ENCODE data around the gene ACSF3.
"Not testable (repeated sequence)": the region's sequence is repeated elsewhere in the genome, so short reads cannot be mapped to it uniquely, and the experiment has no call there.

The ACSF3 gene

DNA sequence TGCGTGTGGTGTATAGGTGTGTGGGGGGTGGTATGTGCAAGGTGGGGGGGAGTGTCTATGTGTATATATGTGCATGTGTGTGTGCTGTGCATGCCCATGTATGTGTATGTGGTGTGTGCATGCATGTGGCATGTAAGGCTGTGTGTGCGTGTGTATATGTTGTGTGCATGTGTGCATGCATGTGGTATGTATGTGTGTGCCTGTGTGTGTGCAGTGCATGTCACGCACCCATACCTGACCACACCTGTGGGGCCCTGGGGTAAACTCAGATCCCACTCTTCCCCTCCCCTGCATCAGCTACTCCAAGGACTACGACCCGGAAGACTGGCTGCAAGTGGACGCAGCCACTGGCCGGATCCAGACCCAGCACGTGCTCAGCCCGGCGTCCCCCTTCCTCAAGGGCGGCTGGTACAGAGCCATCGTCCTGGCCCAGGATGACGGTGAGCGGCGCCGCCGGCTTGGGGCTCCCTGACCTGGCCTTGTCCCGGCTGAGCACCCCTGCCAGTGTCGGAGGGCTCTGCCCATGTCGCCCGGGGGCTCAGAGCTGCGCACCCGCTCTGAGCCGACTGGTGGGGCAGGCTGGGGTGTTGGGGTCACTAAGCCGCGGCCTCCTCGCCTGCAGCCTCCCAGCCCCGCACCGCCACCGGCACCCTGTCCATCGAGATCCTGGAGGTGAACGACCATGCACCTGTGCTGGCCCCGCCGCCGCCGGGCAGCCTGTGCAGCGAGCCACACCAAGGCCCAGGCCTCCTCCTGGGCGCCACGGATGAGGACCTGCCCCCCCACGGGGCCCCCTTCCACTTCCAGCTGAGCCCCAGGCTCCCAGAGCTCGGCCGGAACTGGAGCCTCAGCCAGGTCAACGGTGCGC, 97.6 kb downstream of the ACSF3 start:
- H3K9me3 ChIP-seq (ENCODE audit: insufficient read depth, low read depth, low read length): no peaks in the 10 kb centered on the region
- H3K36me3 ChIP-seq (ENCODE audit: insufficient read depth, low read depth, low read length): no peaks in the 10 kb centered on the region
- peaks cover 34% of the 10 kb centered on the region for H3K27me3 ChIP-seq (ENCODE audit: insufficient read depth, low read length)
- no peak overlapping the region for H3K4me3 ChIP-seq (ENCODE audit: low read length)
- H3K4me1 ChIP-seq (ENCODE audit: insufficient read depth, low read length): no peaks in the 10 kb centered on the region
- H3K9ac ChIP-seq (ENCODE audit: low read depth, low read length): no peak overlapping the region
- no peak overlapping the region for H3K27ac ChIP-seq (ENCODE audit: low read length)

DNA sequence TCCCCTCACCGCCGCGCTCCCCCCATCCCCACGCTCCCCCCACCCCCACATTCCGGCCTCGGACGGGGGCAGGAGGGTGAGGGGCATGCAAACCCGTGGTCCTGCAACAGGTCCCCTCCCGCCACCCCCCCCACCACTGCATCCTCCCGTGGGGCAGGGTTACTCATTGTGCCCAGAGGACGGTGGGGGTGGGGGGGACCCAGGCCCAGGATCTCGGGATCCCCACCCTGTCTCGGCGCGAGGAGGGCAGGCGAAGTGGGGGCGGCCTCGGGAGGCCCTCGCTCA, 98.2 kb downstream of the ACSF3 start:
- Histone ChIP-seq H3K4me3 (ENCODE audit: low read length) (peak overlapping the region; percentile 59; the same call in 1 of the 2 replicates), H3K27me3 (ENCODE audit: insufficient read depth, low read length) (peaks cover 34% of the 10 kb centered on the region), H3K27ac (ENCODE audit: low read length) (no peak overlapping the region), H3K9me3 (ENCODE audit: insufficient read depth, low read depth, low read length) (no peaks in the 10 kb centered on the region), H3K9ac (ENCODE audit: low read depth, low read length) (no peak overlapping the region), H3K36me3 (ENCODE audit: insufficient read depth, low read depth, low read length) (no peaks in the 10 kb centered on the region), H3K4me1 (ENCODE audit: insufficient read depth, low read length) (no peaks in the 10 kb centered on the region)

DNA sequence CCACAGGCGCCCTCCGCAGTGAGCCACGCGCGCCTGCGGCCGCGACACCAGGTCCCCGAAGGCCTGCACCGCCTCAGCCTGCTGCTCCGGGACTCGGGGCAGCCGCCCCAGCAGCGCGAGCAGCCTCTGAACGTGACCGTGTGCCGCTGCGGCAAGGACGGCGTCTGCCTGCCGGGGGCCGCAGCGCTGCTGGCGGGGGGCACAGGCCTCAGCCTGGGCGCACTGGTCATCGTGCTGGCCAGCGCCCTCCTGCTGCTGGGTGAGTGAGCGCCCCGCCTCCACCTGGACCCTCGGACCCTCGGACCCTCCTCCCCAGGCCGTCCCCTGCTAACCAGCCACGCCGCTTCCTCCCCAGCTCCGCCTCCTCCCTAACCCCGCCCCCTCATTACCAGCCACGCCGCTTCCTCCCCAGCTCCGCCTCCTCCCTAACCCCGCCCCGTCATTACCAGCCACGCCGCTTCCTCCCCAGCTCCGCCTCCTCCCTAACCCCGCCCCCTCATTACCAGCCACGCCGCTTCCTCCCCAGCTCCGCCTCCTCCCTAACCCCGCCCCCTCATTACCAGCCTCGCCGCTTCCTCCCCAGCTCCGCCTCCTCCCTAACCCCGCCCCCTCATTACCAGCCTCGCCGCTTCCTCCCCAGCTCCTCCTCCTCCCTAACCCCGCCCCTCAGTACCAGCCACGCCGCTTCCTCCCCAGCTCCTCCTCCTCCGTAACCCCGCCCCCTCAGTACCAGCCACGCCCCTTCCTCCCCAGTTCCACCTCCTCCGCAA, 98.7 kb downstream of the ACSF3 start:
- H3K27ac ChIP-seq (ENCODE audit: low read length); H3K4me1 ChIP-seq (ENCODE audit: insufficient read depth, low read length); H3K9me3 ChIP-seq (ENCODE audit: insufficient read depth, low read depth, low read length); H3K9ac ChIP-seq (ENCODE audit: low read depth, low read length); H3K36me3 ChIP-seq (ENCODE audit: insufficient read depth, low read depth, low read length): not testable (repeated sequence)
- Histone ChIP-seq H3K27me3 (ENCODE audit: insufficient read depth, low read length) (peaks cover 34% of the 10 kb centered on the region), H3K4me3 (ENCODE audit: low read length) (peak overlapping the region; percentile 59; the same call in 1 of the 2 replicates)

DNA sequence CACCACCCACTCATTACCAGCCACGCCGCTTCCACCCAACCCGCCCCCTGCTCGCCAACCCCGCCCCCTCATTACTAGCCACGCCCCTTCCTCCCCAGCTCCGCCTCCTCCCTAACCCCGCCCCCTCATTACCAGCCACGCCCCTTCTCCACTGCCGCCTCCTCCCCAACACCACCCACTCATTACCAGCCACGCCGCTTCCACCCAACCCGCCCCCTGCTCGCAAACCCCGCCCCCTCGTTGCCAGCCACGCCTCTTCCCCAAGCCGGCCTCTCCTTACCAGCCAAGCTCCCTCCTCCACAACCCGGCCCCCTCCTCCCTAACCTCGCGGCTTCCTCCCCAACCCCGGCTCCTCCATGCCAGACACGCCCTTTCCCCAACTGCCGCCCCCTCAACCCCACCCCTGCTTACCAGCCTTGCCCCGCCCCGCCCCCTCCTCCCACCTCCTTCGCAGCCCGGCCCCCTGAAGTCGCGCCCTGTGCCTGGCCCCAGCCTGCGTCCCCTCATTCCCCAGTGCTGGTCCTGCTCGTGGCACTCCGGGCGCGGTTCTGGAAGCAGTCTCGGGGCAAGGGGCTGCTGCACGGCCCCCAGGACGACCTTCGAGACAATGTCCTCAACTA, 99.4 kb downstream of the ACSF3 start:
- Histone ChIP-seq H3K36me3 (ENCODE audit: insufficient read depth, low read depth, low read length) (no peaks in the 10 kb centered on the region), H3K9me3 (ENCODE audit: insufficient read depth, low read depth, low read length) (no peaks in the 10 kb centered on the region), H3K4me3 (ENCODE audit: low read length) (peak overlapping the region; percentile 26; the same call in 1 of the 2 replicates), H3K9ac (ENCODE audit: low read depth, low read length) (no peak overlapping the region), H3K27me3 (ENCODE audit: insufficient read depth, low read length) (peaks cover 34% of the 10 kb centered on the region), H3K4me1 (ENCODE audit: insufficient read depth, low read length) (no peaks in the 10 kb centered on the region), H3K27ac (ENCODE audit: low read length) (no peak overlapping the region)

DNA sequence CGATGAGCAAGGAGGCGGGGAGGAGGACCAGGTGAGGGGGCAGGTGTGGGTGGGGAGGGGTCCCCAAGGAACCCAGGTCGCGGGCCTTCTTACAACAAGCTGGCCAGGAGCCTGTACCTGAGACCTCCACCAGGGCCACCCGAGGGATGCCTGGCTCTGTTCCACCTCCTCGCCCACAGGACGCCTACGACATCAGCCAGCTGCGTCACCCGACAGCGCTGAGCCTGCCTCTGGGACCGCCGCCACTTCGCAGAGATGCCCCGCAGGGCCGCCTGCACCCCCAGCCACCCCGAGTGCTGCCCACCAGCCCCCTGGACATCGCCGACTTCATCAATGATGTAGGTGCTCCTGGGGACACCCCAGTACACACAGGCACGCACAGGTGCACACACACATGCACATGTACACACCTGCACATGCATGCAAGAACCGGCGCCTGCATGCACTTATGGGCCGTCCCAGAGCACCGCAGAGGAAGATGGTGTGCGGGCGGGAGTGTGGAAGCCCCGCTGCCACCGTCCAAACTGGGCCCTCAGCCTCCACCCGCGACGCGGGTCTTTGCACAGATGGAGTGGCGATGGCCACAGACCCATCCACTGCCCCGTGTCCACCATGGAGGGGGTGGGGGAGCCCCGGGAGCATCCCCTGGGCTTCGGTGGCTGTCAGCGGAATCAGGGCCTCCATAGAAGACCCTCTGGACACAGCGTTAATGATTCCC, 100.1 kb downstream of the ACSF3 start:
- H3K4me1 ChIP-seq (ENCODE audit: insufficient read depth, low read length): no peaks in the 10 kb centered on the region
- H3K9ac ChIP-seq (ENCODE audit: low read depth, low read length): no peak overlapping the region
- H3K27me3 ChIP-seq (ENCODE audit: insufficient read depth, low read length): peaks cover 34% of the 10 kb centered on the region
- no peak overlapping the region for H3K27ac ChIP-seq (ENCODE audit: low read length)
- H3K36me3 ChIP-seq (ENCODE audit: insufficient read depth, low read depth, low read length): no peaks in the 10 kb centered on the region
- no peaks in the 10 kb centered on the region for H3K9me3 ChIP-seq (ENCODE audit: insufficient read depth, low read depth, low read length)
- H3K4me3 ChIP-seq (ENCODE audit: low read length): peak overlapping the region; percentile 26; the same call in 1 of the 2 replicates

DNA sequence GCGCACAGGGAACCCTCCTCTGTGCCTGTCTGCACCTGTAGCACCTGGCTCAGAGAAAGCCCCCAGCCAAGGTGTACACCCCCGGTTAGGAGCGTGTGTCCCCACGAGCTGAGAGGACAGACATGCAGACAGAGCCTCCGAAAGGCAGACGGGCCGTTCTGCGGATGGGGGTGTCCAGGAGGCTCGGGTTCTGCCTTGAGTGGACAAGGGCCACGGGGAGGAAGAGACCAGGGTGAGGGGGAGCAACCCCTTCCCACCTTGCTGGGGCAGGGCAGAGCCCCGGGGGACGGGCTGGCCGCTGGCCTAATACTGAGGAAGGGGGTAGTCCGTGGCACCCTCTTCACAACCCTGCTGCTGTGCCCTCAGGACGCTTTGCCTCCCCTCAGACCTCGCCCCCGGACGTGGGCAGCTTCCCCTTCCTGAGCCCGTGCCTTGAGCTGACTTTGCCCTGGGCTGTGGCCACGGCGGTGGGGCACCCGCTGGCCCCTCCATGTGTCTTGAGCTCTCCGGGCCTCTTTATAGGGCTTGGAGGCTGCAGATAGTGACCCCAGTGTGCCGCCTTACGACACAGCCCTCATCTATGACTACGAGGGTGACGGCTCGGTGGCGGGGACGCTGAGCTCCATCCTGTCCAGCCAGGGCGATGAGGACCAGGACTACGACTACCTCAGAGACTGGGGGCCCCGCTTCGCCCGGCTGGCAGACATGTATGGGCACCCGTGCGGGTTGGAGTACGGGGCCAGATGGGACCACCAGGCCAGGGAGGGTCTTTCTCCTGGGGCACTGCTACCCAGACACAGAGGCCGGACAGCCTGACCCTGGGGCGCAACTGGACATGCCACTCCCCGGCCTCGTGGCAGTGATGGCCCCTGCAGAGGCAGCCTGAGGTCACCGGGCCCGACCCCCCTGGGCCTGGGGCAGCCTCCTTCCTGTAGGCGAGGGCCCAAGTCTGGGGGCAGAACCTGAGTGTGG, 101.0 kb downstream of the ACSF3 start:
- no peaks in the 10 kb centered on the region for H3K36me3 ChIP-seq (ENCODE audit: insufficient read depth, low read depth, low read length)
- peaks cover 34% of the 10 kb centered on the region for H3K27me3 ChIP-seq (ENCODE audit: insufficient read depth, low read length)
- H3K9me3 ChIP-seq (ENCODE audit: insufficient read depth, low read depth, low read length): no peaks in the 10 kb centered on the region
- no peaks in the 10 kb centered on the region for H3K4me1 ChIP-seq (ENCODE audit: insufficient read depth, low read length)
- H3K27ac ChIP-seq (ENCODE audit: low read length): no peak overlapping the region
- H3K4me3 ChIP-seq (ENCODE audit: low read length): no peak overlapping the region
- no peak overlapping the region for H3K9ac ChIP-seq (ENCODE audit: low read depth, low read length)

DNA sequence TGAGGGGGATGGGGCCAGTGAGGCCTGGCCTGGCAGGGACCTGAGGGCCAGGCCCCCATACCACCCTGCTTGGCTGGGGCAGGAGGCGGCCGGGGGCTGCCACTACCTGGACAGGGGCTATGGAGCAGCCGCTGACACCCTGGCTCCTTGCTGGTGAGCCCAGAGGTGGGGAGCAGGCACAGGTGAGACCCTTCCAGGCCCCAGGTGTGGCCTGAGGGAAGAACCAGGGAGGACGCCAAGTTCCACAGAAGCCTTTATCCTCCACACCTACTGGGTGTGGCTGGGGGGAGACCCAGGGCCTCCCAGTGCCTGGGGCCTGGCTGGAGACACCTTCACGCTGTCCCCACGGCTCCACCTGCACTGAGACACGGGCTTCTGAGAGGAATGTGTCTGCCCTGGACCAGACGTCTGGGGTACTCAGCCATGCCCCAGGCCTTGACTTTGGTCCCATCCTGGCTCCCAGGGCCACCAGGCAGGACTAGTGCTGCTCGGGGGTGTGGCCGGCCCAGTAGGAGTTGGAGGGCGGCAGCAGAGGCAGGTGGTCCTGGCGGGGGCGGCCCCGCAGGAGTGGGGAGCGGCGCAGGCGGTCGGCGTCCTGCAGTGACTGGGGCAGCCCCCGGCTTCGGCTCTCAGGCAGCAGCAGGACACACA, 102.0 kb downstream of the ACSF3 start:
- no peaks in the 10 kb centered on the region for H3K9me3 ChIP-seq (ENCODE audit: insufficient read depth, low read depth, low read length)
- no peaks in the 10 kb centered on the region for H3K4me1 ChIP-seq (ENCODE audit: insufficient read depth, low read length)
- H3K36me3 ChIP-seq (ENCODE audit: insufficient read depth, low read depth, low read length): no peaks in the 10 kb centered on the region
- H3K4me3 ChIP-seq (ENCODE audit: low read length): no peak overlapping the region
- H3K9ac ChIP-seq (ENCODE audit: low read depth, low read length): no peak overlapping the region
- H3K27ac ChIP-seq (ENCODE audit: low read length): no peak overlapping the region
- peaks cover 36% of the 10 kb centered on the region for H3K27me3 ChIP-seq (ENCODE audit: insufficient read depth, low read length)

DNA sequence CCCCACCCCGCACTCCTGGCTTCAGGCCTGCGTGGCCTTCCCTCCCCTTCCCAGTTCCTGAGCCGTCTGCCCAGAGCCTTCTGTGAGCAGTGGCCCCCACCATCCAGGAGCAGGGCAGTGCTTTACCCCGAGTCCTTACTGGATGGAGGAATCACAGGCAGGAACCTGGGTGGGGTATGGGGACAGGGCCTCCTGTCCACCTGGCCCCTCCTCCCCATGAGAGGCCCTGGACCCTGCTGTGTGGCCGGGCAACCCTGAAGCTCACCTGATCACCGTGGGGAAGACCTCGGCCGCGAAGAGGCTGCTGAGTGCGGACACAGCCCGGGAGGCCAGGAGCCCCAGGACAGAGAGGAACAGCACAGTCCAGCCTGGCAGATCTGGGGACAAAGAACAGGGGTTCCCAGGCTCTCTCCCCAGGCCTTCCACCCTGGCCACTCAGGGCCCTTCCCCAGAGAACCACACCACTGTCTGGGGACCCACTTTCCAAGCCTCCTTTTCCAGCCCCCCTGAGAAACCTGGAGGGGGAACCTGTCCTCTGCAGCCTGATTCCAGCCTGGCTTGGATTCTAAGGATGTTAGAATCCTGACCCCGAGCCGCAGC, 103.5 kb downstream of the ACSF3 start:
- Histone ChIP-seq H3K9ac (ENCODE audit: low read depth, low read length) (no peak overlapping the region), H3K4me3 (ENCODE audit: low read length) (no peak overlapping the region), H3K27ac (ENCODE audit: low read length) (no peak overlapping the region), H3K9me3 (ENCODE audit: insufficient read depth, low read depth, low read length) (no peaks in the 10 kb centered on the region), H3K4me1 (ENCODE audit: insufficient read depth, low read length) (no peaks in the 10 kb centered on the region), H3K36me3 (ENCODE audit: insufficient read depth, low read depth, low read length) (no peaks in the 10 kb centered on the region), H3K27me3 (ENCODE audit: insufficient read depth, low read length) (peaks cover 30% of the 10 kb centered on the region)

DNA sequence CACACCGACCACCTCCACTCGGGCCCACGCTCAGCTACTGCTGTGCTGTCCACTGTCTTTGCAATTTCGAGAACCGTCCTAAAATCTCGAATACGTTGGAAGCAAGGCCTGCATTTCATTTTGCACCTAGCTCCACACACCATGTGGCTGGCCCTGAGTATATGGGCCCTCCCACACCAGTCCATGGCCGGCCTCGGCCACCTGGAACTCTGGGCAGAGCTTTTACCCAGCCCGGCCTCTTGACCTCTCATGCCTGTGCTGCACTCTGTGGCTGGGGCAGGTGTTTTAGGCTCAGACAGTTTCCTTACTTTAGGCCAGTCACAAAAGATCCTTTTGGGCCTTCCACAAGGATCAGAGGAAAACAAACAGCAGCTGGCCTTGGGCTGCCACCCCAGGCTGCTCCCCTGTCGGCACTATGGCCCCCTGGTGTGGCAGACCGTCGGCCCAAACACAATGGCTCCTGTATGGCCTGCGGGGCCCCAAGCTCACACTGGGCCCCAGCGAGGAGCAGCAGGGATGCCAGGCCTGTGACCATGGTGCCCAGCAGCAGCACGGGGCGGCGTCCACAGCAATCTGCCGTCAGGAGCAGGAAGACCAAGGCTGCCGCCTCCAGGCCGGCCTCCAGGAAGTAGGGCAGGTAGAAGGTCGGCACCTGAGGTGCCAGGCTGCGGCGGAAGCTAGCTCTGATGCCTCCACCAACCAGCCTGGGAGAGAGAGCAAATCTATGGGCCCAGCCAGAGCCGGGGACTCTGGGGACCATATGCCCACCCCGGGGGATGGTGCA, 104.2 kb downstream of the ACSF3 start:
- Histone ChIP-seq H3K27ac (ENCODE audit: low read length) (no peak overlapping the region), H3K9ac (ENCODE audit: low read depth, low read length) (no peak overlapping the region), H3K4me1 (ENCODE audit: insufficient read depth, low read length) (no peaks in the 10 kb centered on the region), H3K27me3 (ENCODE audit: insufficient read depth, low read length) (peaks cover 37% of the 10 kb centered on the region), H3K9me3 (ENCODE audit: insufficient read depth, low read depth, low read length) (peaks cover 3% of the 10 kb centered on the region), H3K36me3 (ENCODE audit: insufficient read depth, low read depth, low read length) (no peaks in the 10 kb centered on the region), H3K4me3 (ENCODE audit: low read length) (no peak overlapping the region)

Data from iPS-20b (cell line).